ENCODE measurements around the gene MSI2. TPM values are rescaled to one million over a fixed set of nuclear protein-coding genes. Genes with fewer than 3 reads are reported as not detected.

MSI2 gene
- total RNA-seq, 4 donors from 2014 or later: 15.9 to 22.9 (median 17.0) TPM

- WGBS, 2 donors: 91 to 95% methylated on average over 6 to 7 of the region's 7 CpGs
- Histone ChIP-seq H3K27me3 (no peaks in the 10 kb centered on the region), H3K27ac (no peak overlapping the region), H3K4me3 (no peak overlapping the region), H3K36me3 (peaks cover 0 to 10% (median 0%) of the 10 kb centered on the region in 3 donors), H3K9me3 (no peaks in the 10 kb centered on the region), H3K4me1 (peaks cover 0 to 18% (median 6%) of the 10 kb centered on the region in 3 donors)
- intact Hi-C loops (cut with DNase I): no loop called here
- DNase-seq: no peak
- no peak for TF ChIP-seq CTCF (IDR thresholded peaks at IDR 0.05)
- no peak for TF ChIP-seq POLR2A (IDR thresholded peaks at IDR 0.05)
Measured at GRCh38 chr17:57453841-57454425, 197.6 kb downstream of the MSI2 start.

- H3K27ac ChIP-seq: no peak overlapping the region
- H3K27me3 ChIP-seq: no peaks in the 10 kb centered on the region
- TF ChIP-seq POLR2A (IDR thresholded peaks at IDR 0.05) (no peak), CTCF (IDR thresholded peaks at IDR 0.05) (no peak)
- H3K4me3 ChIP-seq: no peak overlapping the region
- H3K9me3 ChIP-seq: no peaks in the 10 kb centered on the region
- intact Hi-C loops (cut with DNase I): no loop called here
- peaks cover 0 to 10% (median 0%) of the 10 kb centered on the region in 3 donors for H3K36me3 ChIP-seq
- DNase-seq: no peak
- WGBS, 2 donors: 80 to 100% methylated on average over 1 to 4 of the region's 5 CpGs
- H3K4me1 ChIP-seq: peaks cover 0 to 18% (median 6%) of the 10 kb centered on the region in 3 donors
Measured at GRCh38 chr17:57454729-57455062, 198.4 kb downstream of the MSI2 start.

- H3K4me1 ChIP-seq: peaks cover 0 to 18% (median 6%) of the 10 kb centered on the region in 3 donors
- H3K27me3 ChIP-seq: no peaks in the 10 kb centered on the region
- H3K27ac ChIP-seq: no peak overlapping the region
- WGBS, 2 donors: 55 to 63% methylated on average over 9 to 17 of the region's 25 CpGs
- intact Hi-C loops (cut with DNase I): no loop called here
- TF ChIP-seq CTCF (IDR thresholded peaks at IDR 0.05) (no peak), POLR2A (IDR thresholded peaks at IDR 0.05) (no peak)
- DNase-seq: no peak
- no peak overlapping the region for H3K4me3 ChIP-seq
- no peaks in the 10 kb centered on the region for H3K9me3 ChIP-seq
- peaks cover 0 to 10% (median 0%) of the 10 kb centered on the region in 3 donors for H3K36me3 ChIP-seq
Measured at GRCh38 chr17:57455063-57455914, 199.0 kb downstream of the MSI2 start.

DNA sequence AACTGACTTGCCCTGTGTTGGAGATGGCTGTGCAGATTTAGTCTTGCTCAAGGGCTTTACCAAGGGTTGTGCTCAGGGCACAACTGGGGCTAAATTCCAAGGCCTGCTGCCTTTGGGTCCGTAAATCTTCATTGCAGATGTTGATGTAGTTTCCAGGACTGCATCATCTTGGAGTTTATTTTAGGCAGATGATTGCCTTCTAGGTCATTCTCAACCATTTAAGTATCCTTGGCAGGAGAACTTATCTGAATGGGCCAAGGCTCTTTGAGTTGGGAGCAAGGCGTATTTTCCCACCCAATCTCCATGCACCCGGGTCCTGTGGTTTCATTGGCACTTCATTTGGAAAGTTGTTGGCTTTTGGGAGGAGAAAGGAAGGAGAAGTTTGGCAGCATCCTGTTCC, 200.3 kb downstream of the MSI2 start:
- Histone ChIP-seq H3K4me1 (peaks cover 0 to 15% (median 6%) of the 10 kb centered on the region in 3 donors), H3K27me3 (no peaks in the 10 kb centered on the region), H3K9me3 (no peaks in the 10 kb centered on the region), H3K36me3 (peaks cover 0 to 10% (median 0%) of the 10 kb centered on the region in 3 donors), H3K27ac (no peak overlapping the region), H3K4me3 (no peak overlapping the region)
- DNase-seq: no peak
- TF ChIP-seq POLR2A (IDR thresholded peaks at IDR 0.05) (no peak), CTCF (IDR thresholded peaks at IDR 0.05) (no peak)
- WGBS, 2 donors: 82 to 88% methylated on average over 3 of the region's 3 CpGs
- intact Hi-C loops (cut with DNase I): no loop called here

DNA sequence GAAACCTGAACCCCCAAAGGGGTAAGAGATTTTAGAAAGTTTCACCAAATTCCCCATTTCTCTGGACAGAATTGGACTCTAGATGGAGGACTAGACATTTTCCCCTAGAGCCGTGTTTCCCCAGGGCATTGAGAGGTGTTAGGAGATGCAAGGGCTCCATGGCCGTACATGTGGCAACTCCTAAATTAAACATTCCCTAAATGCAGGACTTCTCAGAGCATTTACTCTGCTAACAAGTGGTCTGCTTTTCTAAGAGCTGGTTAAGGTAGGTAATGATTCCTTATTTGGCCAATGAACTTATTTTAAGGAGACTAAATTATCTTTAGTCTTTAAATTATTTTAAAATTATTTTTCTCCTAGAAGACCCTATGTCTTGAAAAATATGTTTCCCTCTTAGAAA, 200.9 kb downstream of the MSI2 start:
- intact Hi-C loops (cut with DNase I): no loop called here
- TF ChIP-seq CTCF (IDR thresholded peaks at IDR 0.05): no peak
- TF ChIP-seq POLR2A (IDR thresholded peaks at IDR 0.05): no peak
- WGBS, 2 donors: 88% methylated on average over 2 of the region's 2 CpGs

More for the DNA sequence above, 200.9 kb downstream of the MSI2 start:
- Histone ChIP-seq H3K4me1 (peaks cover 0 to 10% (median 6%) of the 10 kb centered on the region in 3 donors), H3K27ac (no peak overlapping the region), H3K36me3 (peaks cover 0 to 10% (median 0%) of the 10 kb centered on the region in 3 donors), H3K9me3 (no peaks in the 10 kb centered on the region), H3K4me3 (no peak overlapping the region), H3K27me3 (no peaks in the 10 kb centered on the region)
- no peak for DNase-seq
